ENCODE measurements around the gene LRRC71.

Gene LRRC71

DNA sequence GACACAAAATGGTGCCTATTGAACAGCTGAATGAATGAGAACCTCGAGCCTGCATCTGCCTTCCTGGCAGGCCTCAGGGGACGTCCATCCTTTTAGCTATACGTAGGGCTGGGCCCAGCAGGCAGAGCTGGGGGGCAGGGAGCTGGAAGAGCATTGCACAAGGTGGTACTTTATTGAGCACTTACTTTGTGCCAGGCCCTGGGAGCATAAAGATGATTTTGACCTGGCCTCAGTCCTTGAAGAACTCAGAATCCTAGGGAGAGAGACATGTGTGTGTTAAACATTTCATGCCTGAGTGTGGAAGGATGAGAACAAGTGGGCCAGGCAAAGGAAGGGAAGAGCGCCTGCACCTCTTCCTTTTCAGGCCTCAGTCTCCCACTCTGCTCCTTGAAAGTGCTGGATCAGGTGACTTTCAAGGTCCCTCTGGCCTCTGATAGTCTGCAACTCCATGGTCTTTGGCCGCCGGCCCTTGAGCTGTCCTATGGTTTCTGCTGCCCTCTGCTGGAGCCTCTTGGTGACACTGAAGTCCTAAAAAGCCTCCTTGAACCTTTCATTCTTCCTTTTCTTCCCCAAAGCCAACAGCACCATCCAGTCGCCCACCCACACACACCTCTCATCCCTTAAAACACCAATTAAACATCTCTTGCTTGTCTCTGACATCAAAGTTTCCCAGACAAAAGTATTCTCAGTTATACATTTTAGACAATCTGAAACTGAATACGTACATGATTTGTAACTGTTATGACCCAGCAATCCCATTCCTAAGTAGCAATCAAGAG, 30.4 kb upstream of the LRRC71 start:
- TF ChIP-seq, protein P1, sequence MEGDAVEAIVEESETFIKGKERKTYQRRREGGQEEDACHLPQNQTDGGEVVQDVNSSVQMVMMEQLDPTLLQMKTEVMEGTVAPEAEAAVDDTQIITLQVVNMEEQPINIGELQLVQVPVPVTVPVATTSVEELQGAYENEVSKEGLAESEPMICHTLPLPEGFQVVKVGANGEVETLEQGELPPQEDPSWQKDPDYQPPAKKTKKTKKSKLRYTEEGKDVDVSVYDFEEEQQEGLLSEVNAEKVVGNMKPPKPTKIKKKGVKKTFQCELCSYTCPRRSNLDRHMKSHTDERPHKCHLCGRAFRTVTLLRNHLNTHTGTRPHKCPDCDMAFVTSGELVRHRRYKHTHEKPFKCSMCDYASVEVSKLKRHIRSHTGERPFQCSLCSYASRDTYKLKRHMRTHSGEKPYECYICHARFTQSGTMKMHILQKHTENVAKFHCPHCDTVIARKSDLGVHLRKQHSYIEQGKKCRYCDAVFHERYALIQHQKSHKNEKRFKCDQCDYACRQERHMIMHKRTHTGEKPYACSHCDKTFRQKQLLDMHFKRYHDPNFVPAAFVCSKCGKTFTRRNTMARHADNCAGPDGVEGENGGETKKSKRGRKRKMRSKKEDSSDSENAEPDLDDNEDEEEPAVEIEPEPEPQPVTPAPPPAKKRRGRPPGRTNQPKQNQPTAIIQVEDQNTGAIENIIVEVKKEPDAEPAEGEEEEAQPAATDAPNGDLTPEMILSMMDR (IDR thresholded peaks at IDR 0.05; ENCODE audit: low read depth, low read length, missing control alignments) = peak; percentile 86
- no peak overlapping the region for H3K4me3 ChIP-seq (replicated peaks; ENCODE audit: low read depth, low read length)
- no peak for DNase-seq (ENCODE audit: extremely low read depth, low read depth)

DNA sequence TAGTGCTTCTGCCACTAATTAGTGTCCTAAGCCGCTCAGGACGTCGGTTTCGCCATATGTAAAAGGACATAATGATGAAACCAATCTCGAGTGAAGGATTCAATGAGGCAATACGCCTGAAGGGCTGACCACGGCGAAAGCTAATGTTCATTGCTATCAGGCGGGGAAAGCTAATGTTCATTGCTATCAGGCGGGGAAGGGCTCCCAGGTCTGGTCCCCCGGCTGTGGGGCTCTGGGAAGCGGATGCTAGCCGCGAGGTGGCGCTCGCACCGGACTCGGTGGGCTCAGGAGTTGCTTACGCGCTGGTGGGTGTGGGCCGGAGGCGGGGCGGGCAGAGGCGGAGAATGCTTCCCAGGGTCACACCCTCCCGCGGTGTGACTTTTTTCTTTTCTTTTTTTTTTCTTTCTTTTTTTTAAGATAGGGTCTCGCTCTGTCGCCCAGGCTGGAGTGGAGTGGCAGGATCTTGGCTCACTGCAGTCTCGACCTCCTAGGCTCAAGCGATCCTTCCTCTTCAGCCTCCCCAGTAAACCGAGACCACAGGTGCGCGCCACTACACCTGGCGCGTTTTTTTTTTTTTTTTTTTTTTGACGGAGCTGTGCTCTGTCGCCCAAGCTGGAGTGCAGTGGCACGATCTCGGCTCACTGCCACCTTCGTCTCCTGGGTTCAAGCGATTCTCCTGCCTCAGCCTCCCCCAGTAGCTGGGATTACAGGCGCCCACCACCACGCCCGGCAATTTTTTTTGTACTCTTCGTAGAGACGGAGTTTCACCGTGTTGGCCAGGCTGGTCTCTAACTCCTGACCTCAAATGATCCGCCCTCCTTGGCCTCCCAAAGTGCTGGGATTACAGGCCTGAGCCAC, 28.0 kb upstream of the LRRC71 start:
- DNase-seq (ENCODE audit: extremely low read depth, low read depth) = no peak
- no peak overlapping the region for H3K4me3 ChIP-seq (replicated peaks; ENCODE audit: low read depth, low read length)
- TF ChIP-seq, protein P1 (IDR thresholded peaks at IDR 0.05; ENCODE audit: low read depth, low read length, missing control alignments) = peak; percentile 89

DNA sequence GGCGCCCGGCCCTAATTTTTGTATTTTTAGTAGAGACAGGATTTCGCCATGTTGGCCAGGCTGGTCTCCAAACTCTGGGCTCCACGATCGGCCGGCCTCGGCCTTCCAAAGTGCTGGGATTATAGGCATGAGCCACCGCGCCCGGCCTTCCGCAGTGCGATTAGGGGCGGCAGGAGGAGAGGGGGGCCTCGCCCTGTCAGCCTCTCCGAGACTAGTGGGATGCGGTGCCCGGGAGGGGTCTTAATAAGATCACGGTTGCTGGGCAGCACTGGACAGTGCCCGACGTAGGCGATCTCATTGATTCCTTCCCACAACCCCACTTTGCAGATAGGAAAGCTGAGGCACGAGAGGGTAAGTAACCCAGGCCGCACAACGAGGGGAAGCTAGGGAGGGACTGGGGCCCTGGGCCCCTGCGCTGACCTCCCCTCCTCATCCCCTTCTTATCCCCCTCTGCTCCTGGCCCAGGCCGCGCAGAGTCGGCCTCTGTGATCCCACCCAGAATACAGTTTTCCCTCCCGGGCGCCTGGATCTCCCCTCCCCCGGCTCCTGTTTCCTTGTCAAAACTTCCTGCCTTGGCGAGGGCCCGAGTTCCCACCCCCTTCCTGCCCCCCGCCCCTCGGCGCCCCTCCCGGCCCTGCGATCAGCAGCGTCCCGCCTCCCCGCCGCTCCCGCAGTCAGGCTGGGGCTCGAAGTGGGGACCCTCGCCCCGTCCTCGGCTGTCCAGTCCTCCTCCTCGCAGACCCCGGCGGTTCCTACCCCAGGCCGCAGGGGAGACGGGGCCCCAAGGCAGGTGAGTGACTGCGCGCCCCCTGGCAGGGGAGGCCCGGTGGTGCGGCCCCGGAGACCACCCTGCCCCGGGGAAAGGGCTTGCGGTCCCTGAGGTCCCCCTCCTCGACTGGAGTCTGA, 27.1 kb upstream of the LRRC71 start, which contains the start of gene PEAR1:
TSS of gene PEAR1 (plus strand) at position 671 of the 906 bp plus-strand sequence. CDS start 10,209 bp downstream, outside the sequence.
- DNase-seq (ENCODE audit: extremely low read depth, low read depth) = no peak
- TF ChIP-seq, protein P1 (IDR thresholded peaks at IDR 0.05; ENCODE audit: low read depth, low read length, missing control alignments) = no peak
- peak within 1 kb of the TSS; percentile 53 for H3K4me3 ChIP-seq (replicated peaks; ENCODE audit: low read depth, low read length)

DNA sequence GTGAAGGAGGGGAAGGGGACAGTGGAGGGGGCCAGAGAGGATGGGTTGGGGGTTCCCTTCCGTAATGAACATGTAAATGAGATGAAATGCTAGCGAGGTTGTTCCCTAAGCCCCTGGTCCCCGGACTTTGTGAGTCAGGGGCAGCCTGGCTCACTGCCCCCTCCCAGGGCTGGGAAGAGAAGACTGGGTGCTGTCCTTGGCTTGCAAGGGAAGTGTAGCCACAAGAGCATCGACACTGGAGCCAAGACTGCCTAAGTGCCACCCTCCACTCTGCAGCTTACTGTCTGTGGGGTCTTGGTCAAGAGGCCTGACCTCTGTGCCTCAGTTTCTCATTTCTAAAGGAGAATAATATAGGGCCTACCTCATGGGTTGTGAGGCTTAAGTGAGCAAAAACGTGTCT, 26.4 kb upstream of the LRRC71 start:
- H3K4me3 ChIP-seq (replicated peaks; ENCODE audit: low read depth, low read length) = peak overlapping the region; percentile 53
- TF ChIP-seq, protein P1 (IDR thresholded peaks at IDR 0.05; ENCODE audit: low read depth, low read length, missing control alignments) = no peak

DNA sequence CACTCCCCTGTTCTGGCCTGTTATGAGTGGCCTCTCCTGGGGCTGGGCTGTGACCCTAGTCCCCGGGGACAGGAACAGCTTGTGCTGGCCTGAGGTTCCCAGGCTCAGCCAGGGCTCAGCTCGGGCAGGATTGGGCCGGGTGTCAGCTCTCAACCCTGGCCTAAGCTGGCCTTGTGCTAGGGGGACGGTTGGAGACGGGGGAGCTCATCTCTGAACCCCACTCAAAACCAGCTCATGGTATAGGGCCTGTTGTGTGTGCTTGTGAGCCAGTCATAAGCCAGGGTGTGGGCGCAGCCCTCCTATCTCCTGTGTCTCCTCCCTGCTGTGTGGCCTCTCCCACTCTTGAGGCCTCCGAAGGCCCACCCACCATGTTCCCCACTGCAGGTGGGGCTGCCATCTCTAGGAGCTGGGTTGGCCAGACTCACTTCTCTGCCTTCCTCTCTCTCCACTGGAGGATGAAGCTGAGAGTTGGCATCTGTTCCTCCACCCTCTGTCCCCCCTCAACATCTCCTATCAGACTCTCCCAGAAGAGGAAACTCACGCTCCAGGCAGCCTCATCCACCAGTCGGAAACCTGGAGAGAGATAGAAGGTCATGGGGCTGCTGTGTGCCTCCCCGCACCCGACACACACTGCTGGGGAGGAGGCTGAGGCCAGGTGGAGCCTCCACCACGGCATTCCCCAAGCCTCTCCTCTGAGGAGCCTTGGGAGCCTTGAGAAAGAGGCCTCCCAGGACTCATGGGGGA, 25.5 kb upstream of the LRRC71 start:
- DNase-seq (ENCODE audit: extremely low read depth, low read depth) = no peak
- H3K4me3 ChIP-seq (replicated peaks; ENCODE audit: low read depth, low read length) = peak overlapping the region; percentile 53
- TF ChIP-seq, protein P1 (IDR thresholded peaks at IDR 0.05; ENCODE audit: low read depth, low read length, missing control alignments) = no peak

More for the DNA sequence above, 26.4 kb upstream of the LRRC71 start:
- no peak for DNase-seq (ENCODE audit: extremely low read depth, low read depth)
